HG03103 (cell line): ENCODE measurements around the gene KANK4.

ENCODE experiments used
- ATAC-seq: cut with Tn5 transposase; IDR thresholded peaks from one replicate; pipeline ENCODE4 v1.9.1; 2021; ENCODE audit warnings: low read depth; ENCODE audit not compliant: unreplicated experiment

The KANK4 gene

GRCh38 chr1:62318756-62319544 lies at the start of gene KANK4:
KANK4 (minus strand) TSS chr1:62319434; CDS start chr1:62281564, 37,870 bp downstream.
- no peak for ATAC-seq

GRCh38 chr1:62368989-62369388 lies 49.8 kb upstream of the KANK4 start:
- no peak for ATAC-seq

GRCh38 chr1:62367005-62367557 lies 47.8 kb upstream of the KANK4 start:
- ATAC-seq, result no peak

GRCh38 chr1:62364721-62365120 lies 45.5 kb upstream of the KANK4 start:
- no peak for ATAC-seq

- ATAC-seq, result no peak
These were observed 43.7 kb upstream of the KANK4 start for GRCh38 chr1:62362926-62363325.

- ATAC-seq, result no peak
These were observed 43.1 kb upstream of the KANK4 start for GRCh38 chr1:62362061-62362917.

- ATAC-seq, result no peak
These were observed 42.2 kb upstream of the KANK4 start for GRCh38 chr1:62361431-62361830.

- ATAC-seq, result no peak
These were observed 39.6 kb upstream of the KANK4 start for GRCh38 chr1:62358665-62359373.

GRCh38 chr1:62357916-62358315 lies 38.7 kb upstream of the KANK4 start:
- no peak for ATAC-seq

- no peak for ATAC-seq
These were observed 37.1 kb upstream of the KANK4 start for GRCh38 chr1:62356257-62356835.

- ATAC-seq, result no peak
These were observed 35.9 kb upstream of the KANK4 start for GRCh38 chr1:62355095-62355494.

- ATAC-seq, result no peak
These were observed 34.6 kb upstream of the KANK4 start for GRCh38 chr1:62353853-62354252.

- no peak for ATAC-seq
These were observed 33.2 kb upstream of the KANK4 start for GRCh38 chr1:62352387-62352786.

- ATAC-seq, result no peak
These were observed 30.4 kb upstream of the KANK4 start for GRCh38 chr1:62349470-62350233.

GRCh38 chr1:62346886-62347285 lies 27.7 kb upstream of the KANK4 start:
- ATAC-seq, result no peak

- no peak for ATAC-seq
These were observed 24.7 kb upstream of the KANK4 start for GRCh38 chr1:62343911-62344310.

- ATAC-seq, result no peak
These were observed 23.0 kb upstream of the KANK4 start for GRCh38 chr1:62342270-62342669.

- ATAC-seq, result no peak
These were observed 22.4 kb upstream of the KANK4 start for GRCh38 chr1:62341615-62342014.

- no peak for ATAC-seq
These were observed 21.9 kb upstream of the KANK4 start for GRCh38 chr1:62341089-62341488.
